Fibroblast of skin of left biceps (primary cell): Measurements from ENCODE around the gene AKNA.

Experiments
- DNase-seq, 2 experiments: peaks; one replicate each; pipeline ENCODE4 v3.0.0-alpha.2; 2013; ENCODE audit warnings: low read depth in 2 of 2

The AKNA gene

DNA sequence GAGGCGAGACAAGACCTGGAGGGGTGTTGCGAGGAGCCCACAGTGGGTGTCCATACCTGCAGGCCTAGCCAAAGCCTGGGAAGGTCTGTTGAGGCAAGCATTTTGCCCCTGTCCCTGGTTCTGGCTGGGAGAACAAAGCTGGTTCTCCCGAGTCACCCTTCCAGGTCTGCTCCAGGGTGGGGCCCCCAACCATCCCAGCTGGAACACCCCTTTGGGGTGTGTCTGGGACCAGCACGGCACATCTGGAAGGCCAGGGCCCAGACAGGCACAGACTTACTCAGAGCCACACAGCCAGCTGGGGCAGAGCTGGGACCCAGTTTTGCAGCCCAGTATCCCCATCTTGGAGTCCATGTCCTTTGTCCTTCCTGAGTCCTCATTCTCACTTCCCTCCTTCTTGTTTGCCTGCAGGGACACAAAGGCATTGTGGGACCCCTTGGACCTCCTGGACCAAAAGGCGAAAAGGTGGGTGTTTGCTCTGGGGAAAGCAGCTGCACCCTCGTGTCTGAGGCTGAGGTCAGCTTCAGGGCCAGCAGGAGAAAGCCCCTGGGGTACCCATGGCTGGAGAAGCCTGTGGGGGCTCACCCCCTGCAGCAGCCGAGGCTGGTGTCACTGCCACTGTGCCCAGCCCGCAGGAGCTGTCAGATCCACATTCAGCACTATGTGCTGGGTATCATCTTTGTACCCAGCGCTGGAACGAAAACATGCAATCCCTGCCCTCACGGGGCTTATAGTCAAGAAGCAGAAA, 103.3 kb downstream of the AKNA start:
- DNase-seq, result no peak
